ENCODE results near the gene SBF1.

- TF ChIP-seq CTCF (IDR thresholded peaks at IDR 0.05) (no peak), POLR2A (IDR thresholded peaks at IDR 0.05) (peak; percentile 48 to 61 (median 61))
Measured at GRCh38 chr22:50474710-50475651, at the start of gene SBF1.

Data from body of pancreas (tissue), 4 donors.